AG04450 (cell line): ENCODE data around the gene GNPNAT1. TPM values are rescaled to one million over a fixed set of nuclear protein-coding genes. Genes with fewer than 3 reads are reported as not detected.

ENCODE experiments used
- polyA plus RNA-seq: library from polyadenylated mRNA; depleted of rRNA; stranded (reverse); fragments of >200 nt; gene quantifications from 2 replicates; pipeline ENCODE4 v1.2.3, GENCODE V29; 2011; rRNA removed
- small RNA-seq: library from RNA; depleted of rRNA; stranded (forward); fragments of <200 nt; gene quantifications from one replicate; pipeline ENCODE3, GENCODE V24; 2012; ENCODE audit warnings: low read depth; ENCODE audit not compliant: insufficient read length

Gene GNPNAT1
- polyA plus RNA-seq, 1 experiment, result 47.2 TPM

Small RNA genes within 50 kb of the gene (small RNA-seq; reads per million reads assigned to genes)
- gene AL139317.2, result not detected

Other genes starting within 250 kb of the GNPNAT1 start
- 2.5 and 3.8 TPM in 2 replicates for gene TXNDC16, start 239.1 kb downstream of the GNPNAT1 start, polyA plus RNA-seq
- 0.97 and 1.3 TPM in 2 replicates for gene GPR137C, start 238.8 kb downstream of the GNPNAT1 start, polyA plus RNA-seq
- 30.9 and 43.6 TPM in 2 replicates for gene ERO1A, start 96.0 kb downstream of the GNPNAT1 start, polyA plus RNA-seq
- gene PSMC6, start 84.4 kb downstream of the GNPNAT1 start, polyA plus RNA-seq, result 91.9 and 140 TPM in 2 replicates
- 9.7 and 13.1 TPM in 2 replicates for gene STYX, start 61.4 kb downstream of the GNPNAT1 start, polyA plus RNA-seq
- gene FERMT2, start 159.4 kb upstream of the GNPNAT1 start, polyA plus RNA-seq, result 336 and 485 TPM in 2 replicates